Right lobe of liver (tissue), 6 donors: ENCODE data around the gene RPAP3. TPM values are rescaled to one million over a fixed set of nuclear protein-coding genes. Genes with fewer than 3 reads are reported as not detected.

Source experiments
- ATAC-seq, 4 donors: fragments of 200-7000 bp; cut with Tn5 transposase; one replicate each; pipeline ENCODE4 v1.9.1; 2020; ENCODE audit warnings: mild to moderate bottlenecking in 4 of 4, moderate library complexity in 4 of 4
- DNase-seq, 3 donors: peaks; one replicate each; pipeline ENCODE4 v3.0.0-alpha.2; 2020
- H3K27ac ChIP-seq, 3 donors: fragments of 200-600 bp; one replicate each; pipeline ENCODE4 v1.8.0; 2022
- H3K27me3 ChIP-seq, 2 donors: fragments of 200-600 bp; one replicate each; pipeline ENCODE4 v1.8.0; 2022
- H3K36me3 ChIP-seq, 4 donors: fragments of 200-600 bp; sonication (generic) in 1 of 4; one replicate each; pipeline versions ENCODE4 v1.5.1 to v1.8.0; 2017 to 2022; ENCODE audit warnings: control low read depth in 1 of 4
- H3K4me1 ChIP-seq, 4 donors: fragments of 200-600 bp; sonication (generic) in 1 of 4; one replicate each; pipeline versions ENCODE4 v1.5.1 to v1.8.0; 2017 to 2022; ENCODE audit warnings: control low read depth in 1 of 4
- H3K4me3 ChIP-seq, 3 donors: fragments of 200-600 bp; one replicate each; pipeline ENCODE4 v1.8.0; 2022
- H3K9me3 ChIP-seq, 4 donors: fragments of 200-600 bp; sonication (generic) in 1 of 4; one replicate each; pipeline versions ENCODE4 v1.5.1 to v1.8.0; 2017 to 2022; ENCODE audit warnings: control low read depth in 1 of 4
- CTCF ChIP-seq, 4 donors: fragments of 200-600 bp in 3 of 4; fragments of 450-650 bp in 1 of 4; IDR thresholded peaks; one replicate each; pipeline versions ENCODE4 v1.5.1 to v1.8.0; 2016 to 2022; ENCODE audit warnings: antibody characterized with exemption in 4 of 4, mild to moderate bottlenecking in 2 of 4
- POLR2A ChIP-seq: fragments of 450-650 bp; IDR thresholded peaks from one replicate; pipeline ENCODE4 v1.6.1; 2017; ENCODE audit warnings: antibody characterized with exemption, mild to moderate bottlenecking
- WGBS: methylation state at CpG from one replicate; pipeline ENCODE4 v1.1.6; 2018; ENCODE audit warnings: low coverage, low lambda C conversion rate; ENCODE audit not compliant: insufficient coverage; ENCODE audit errors: missing lambda C conversion rate; 5-methylcytosine and 5-hydroxymethylcytosine counted together
- intact Hi-C, 2 donors: fragments of 100-400 bp; cut with DNase I; formaldehyde crosslinking; loops; one replicate each; pipeline versions ENCODE4 v1.11.2 to v1.14.1; 2022
- total RNA-seq, 6 experiments: library from RNA; depleted of rRNA in 2 of 6; stranded (reverse); fragments of >200 nt in 2 of 6; fragmentation: NEBNext Ultra II Directional in 3 of 6; extraction: Animal tissue kit (Norgen Biotek cat#: 25700) in 3 of 6; gene quantifications; one replicate each; pipeline versions ENCODE4 v1.1.0 to v1.2.4, GENCODE V29; 2016 to 2023
- donor health status: DM: no; HTN: yes; CAD: no.
- donor health status: DM: no; HTN: no; CAD: no.
- donor health status: DM: no; HTN: no; CAD: no.
- donor health status: DM: no; HTN: yes; CAD: no.
- donor health status: DM: no; HTN: yes; CAD: no.

The RPAP3 gene
- total RNA-seq, 6 experiments from 2014 or later, result 6.9 to 13.2 (median 10.4) TPM

GRCh38 chr12:47689215-47689614, 16.6 kb downstream of the RPAP3 start:
- H3K27me3 ChIP-seq, result no peaks in the 10 kb centered on the region
- DNase-seq (peak in 1 of 3 donors; percentile 20), ATAC-seq (peak in 2 of 4 donors; percentile 48 to 67)
- H3K4me1 ChIP-seq, result no peaks in the 10 kb centered on the region
- no peak overlapping the region for H3K4me3 ChIP-seq
- no peak overlapping the region for H3K27ac ChIP-seq
- intact Hi-C loops, result no loop called here
- no peak for TF ChIP-seq POLR2A
- no peak for TF ChIP-seq CTCF (IDR thresholded peaks at IDR 0.05)
- H3K9me3 ChIP-seq, result no peaks in the 10 kb centered on the region
- 63% methylated on average over 2 of the region's 2 CpGs for WGBS
- H3K36me3 ChIP-seq, result no peaks in the 10 kb centered on the region

- Histone ChIP-seq H3K27me3 (no peaks in the 10 kb centered on the region), H3K36me3 (no peaks in the 10 kb centered on the region), H3K27ac (no peak overlapping the region), H3K4me3 (no peak overlapping the region), H3K9me3 (no peaks in the 10 kb centered on the region), H3K4me1 (no peaks in the 10 kb centered on the region)
- TF ChIP-seq POLR2A, result no peak
- no peak for TF ChIP-seq CTCF (IDR thresholded peaks at IDR 0.05)
- ATAC-seq (no peak), DNase-seq (no peak)
- intact Hi-C loops, result no loop called here
- WGBS, result 60% methylated on average over 3 of the region's 3 CpGs
Observed at GRCh38 chr12:47687636-47688035, 18.2 kb downstream of the RPAP3 start.

- ATAC-seq (peak; percentile 63 to 92 (median 82)), DNase-seq (no peak)
- TF ChIP-seq CTCF (IDR thresholded peaks at IDR 0.05) (peak; percentile 54 to 67 (median 64)), POLR2A (no peak)
- H3K27ac ChIP-seq, result no peak overlapping the region
- H3K4me1 ChIP-seq, result no peaks in the 10 kb centered on the region
- intact Hi-C loops, result no loop called here
- no peaks in the 10 kb centered on the region for H3K36me3 ChIP-seq
- H3K27me3 ChIP-seq, result no peaks in the 10 kb centered on the region
- 65% methylated on average over 4 of the region's 4 CpGs for WGBS
- H3K9me3 ChIP-seq, result no peaks in the 10 kb centered on the region
- H3K4me3 ChIP-seq, result no peak overlapping the region
Observed at GRCh38 chr12:47686645-47687240, 19.1 kb downstream of the RPAP3 start.

- WGBS, result 96% methylated on average over 2 of the region's 2 CpGs
- Histone ChIP-seq H3K9me3 (no peaks in the 10 kb centered on the region), H3K4me1 (no peaks in the 10 kb centered on the region), H3K27ac (no peak overlapping the region), H3K4me3 (no peak overlapping the region), H3K36me3 (peaks cover 0 to 16% (median 0%) of the 10 kb centered on the region in 4 donors), H3K27me3 (no peaks in the 10 kb centered on the region)
- no peak for TF ChIP-seq POLR2A
- no peak for TF ChIP-seq CTCF (IDR thresholded peaks at IDR 0.05)
- no peak for DNase-seq
- ATAC-seq, result no peak
- intact Hi-C loops, result no loop called here
Observed at GRCh38 chr12:47679785-47680184, 26.0 kb downstream of the RPAP3 start.
